Measurements from ENCODE around the gene TNFRSF8. TPM values are rescaled to one million over a fixed set of nuclear protein-coding genes. Genes with fewer than 3 reads are reported as not detected.

Gene TNFRSF8
- total RNA-seq, 4 donors from 2014 or later: not detected

DNA sequence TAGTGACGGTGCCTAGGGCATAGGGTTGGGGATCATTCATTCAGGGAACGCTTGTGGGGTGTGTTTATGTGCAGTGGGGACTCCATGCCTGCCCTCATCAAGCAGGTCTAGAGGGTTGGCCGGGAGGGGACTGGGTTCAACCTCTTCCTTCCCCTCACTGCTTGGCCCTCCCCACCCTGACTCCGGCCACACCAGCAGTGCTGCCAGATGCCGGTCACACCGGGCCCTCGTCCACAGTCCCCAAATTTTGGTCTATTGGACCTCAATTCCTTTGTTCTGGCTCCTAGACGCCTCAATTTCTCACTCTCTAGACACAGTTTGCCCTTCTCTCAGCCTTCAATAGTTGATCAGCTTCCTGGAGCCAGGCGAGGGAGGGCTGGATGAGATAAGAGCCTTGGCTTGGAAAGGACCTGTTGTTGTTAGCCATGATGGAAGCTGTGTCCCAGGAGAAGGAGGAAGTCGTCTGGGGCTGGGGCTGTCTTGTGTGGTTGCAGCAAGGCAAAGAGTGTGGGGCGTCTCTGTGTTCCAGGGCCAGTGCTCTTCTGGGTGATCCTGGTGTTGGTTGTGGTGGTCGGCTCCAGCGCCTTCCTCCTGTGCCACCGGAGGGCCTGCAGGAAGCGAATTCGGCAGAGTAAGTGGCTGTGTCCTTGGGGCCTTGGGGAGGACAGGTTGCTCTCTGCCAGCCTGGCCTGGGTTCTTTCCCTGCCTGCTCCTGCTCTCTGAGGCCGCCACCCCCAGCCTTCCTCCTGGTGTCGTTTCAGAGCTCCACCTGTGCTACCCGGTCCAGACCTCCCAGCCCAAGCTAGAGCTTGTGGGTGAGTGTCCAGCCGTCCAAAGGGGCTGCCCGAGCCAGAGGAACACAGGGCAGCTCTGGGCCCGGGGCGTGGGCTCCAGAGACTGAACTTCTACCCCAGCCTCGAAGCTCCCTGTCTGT, 62.6 kb downstream of the TNFRSF8 start:
- Histone ChIP-seq H3K4me3 (replicated peaks in 1 of 3) (no peak overlapping the region), H3K36me3 (no peaks in the 10 kb centered on the region), H3K27ac (peak overlapping the region in 1 of 3 donors; percentile 2), H3K27me3 (no peaks in the 10 kb centered on the region), H3K4me1 (peaks cover 13% of the 10 kb centered on the region in 2 donors), H3K9me3 (no peaks in the 10 kb centered on the region)
- intact Hi-C loops (cut with DNase I): loop anchor here (2.0 to 10.0 kb wide), 2 partner anchors 83 to 539 kb away; no protein-coding TSS in a partner anchor
- no peak for DNase-seq
- whole genome bisulfite sequencing, 2 donors: 69 to 86% methylated on average over 18 to 24 of the region's 24 CpGs
- TF ChIP-seq POLR2A (IDR thresholded peaks at IDR 0.05): no peak
- TF ChIP-seq, protein P1, sequence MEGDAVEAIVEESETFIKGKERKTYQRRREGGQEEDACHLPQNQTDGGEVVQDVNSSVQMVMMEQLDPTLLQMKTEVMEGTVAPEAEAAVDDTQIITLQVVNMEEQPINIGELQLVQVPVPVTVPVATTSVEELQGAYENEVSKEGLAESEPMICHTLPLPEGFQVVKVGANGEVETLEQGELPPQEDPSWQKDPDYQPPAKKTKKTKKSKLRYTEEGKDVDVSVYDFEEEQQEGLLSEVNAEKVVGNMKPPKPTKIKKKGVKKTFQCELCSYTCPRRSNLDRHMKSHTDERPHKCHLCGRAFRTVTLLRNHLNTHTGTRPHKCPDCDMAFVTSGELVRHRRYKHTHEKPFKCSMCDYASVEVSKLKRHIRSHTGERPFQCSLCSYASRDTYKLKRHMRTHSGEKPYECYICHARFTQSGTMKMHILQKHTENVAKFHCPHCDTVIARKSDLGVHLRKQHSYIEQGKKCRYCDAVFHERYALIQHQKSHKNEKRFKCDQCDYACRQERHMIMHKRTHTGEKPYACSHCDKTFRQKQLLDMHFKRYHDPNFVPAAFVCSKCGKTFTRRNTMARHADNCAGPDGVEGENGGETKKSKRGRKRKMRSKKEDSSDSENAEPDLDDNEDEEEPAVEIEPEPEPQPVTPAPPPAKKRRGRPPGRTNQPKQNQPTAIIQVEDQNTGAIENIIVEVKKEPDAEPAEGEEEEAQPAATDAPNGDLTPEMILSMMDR (IDR thresholded peaks at IDR 0.05): no peak

DNA sequence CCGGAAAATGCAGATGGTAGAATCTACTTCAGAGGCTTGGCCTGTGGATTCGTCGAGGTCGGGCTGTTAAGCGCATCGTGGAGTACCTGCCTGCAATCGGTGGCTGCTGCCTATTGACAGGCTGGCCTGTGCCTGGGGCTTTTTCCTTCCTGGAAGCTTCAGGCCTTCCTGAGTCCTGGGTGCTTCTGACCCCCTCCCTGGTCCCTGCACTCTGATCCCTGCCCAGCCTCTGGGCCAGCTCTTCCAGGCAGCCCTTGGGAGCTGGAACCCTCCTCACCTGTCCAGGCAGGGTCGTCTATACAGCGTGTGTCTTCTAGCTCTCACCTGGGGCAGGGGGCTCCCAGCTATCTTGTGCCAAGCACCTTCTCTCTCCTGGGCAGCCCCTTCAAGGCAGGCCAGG, 63.7 kb downstream of the TNFRSF8 start:
- WGBS, 2 donors: 96 to 98% methylated on average over 9 of the region's 9 CpGs
- Histone ChIP-seq H3K27me3 (no peaks in the 10 kb centered on the region), H3K27ac (no peak overlapping the region), H3K4me3 (replicated peaks in 1 of 3) (no peak overlapping the region), H3K9me3 (no peaks in the 10 kb centered on the region), H3K36me3 (no peaks in the 10 kb centered on the region), H3K4me1 (peaks cover 13 to 17% of the 10 kb centered on the region in 2 donors)
- intact Hi-C loops (cut with DNase I): loop anchor here (10.0 kb wide), 1 partner anchor 538 kb away; no protein-coding TSS in a partner anchor
- TF ChIP-seq, protein P1 (IDR thresholded peaks at IDR 0.05): no peak
- no peak for TF ChIP-seq POLR2A (IDR thresholded peaks at IDR 0.05)
- DNase-seq: no peak

DNA sequence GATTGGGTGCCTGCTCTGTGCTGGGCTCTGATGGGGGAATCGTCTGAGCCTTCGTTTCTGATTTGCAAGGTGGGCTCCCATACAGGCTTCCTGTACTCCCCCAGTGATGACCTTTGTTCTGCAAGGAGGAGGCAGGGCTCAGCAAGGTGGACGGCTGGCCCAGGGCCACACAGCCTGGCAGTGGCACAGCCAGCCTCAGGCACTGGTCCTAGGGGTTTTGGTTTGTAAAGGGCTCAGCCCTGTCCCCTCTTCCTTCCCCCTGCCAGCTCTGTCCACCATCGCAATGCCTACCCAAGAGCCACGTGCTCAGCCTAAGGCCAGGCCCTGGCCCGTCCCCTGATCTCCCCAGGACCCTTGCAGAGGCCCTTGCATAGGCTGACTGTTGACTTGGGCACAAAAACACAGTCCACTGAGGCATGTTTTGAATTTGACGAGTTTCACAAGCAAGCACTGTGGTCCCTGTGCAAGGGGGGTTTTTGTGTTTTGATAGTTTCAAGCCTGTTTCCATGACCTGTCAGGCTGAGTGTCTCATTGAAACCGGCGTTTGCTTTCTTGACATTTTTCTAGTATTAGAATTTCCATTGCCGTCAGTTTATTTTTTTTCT, 64.2 kb downstream of the TNFRSF8 start:
- DNase-seq: no peak
- H3K36me3 ChIP-seq: no peaks in the 10 kb centered on the region
- H3K4me1 ChIP-seq: peaks cover 13 to 22% of the 10 kb centered on the region in 2 donors
- H3K4me3 ChIP-seq (replicated peaks in 1 of 3): no peak overlapping the region
- H3K27me3 ChIP-seq: no peaks in the 10 kb centered on the region
- WGBS, 2 donors: 90 to 93% methylated on average over 8 to 10 of the region's 10 CpGs
- no peak for TF ChIP-seq POLR2A (IDR thresholded peaks at IDR 0.05)
- TF ChIP-seq, protein P1 (IDR thresholded peaks at IDR 0.05): no peak
- H3K27ac ChIP-seq: peak overlapping the region in 1 of 3 donors; percentile 69
- H3K9me3 ChIP-seq: no peaks in the 10 kb centered on the region
- intact Hi-C loops (cut with DNase I): loop anchor here (10.0 kb wide), 1 partner anchor 537 kb away; no protein-coding TSS in a partner anchor

DNA sequence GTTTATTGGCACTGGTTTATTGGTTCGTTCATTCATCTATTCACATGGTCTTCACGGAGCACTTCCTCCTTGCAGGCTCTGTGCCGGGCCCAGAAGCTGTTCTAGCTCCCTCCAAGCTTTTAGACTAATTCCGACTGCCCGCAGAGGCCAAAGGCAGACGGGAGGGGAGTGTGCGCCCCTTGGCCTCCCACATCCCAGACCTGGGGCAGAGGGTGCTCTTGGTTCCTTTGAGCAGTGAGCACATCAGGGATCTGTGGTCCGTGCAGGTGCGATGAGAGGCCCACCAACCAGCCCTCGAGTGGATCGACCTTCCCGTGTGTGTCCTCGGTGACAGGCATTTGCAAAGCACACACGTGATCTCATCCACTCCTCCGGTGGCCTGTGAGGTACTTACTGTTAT, 65.0 kb downstream of the TNFRSF8 start:
- TF ChIP-seq, protein P1 (IDR thresholded peaks at IDR 0.05): no peak
- no peak for TF ChIP-seq POLR2A (IDR thresholded peaks at IDR 0.05)
- intact Hi-C loops (cut with DNase I): loop anchor here (10.0 kb wide), 1 partner anchor 537 kb away; no protein-coding TSS in a partner anchor

More for the DNA sequence above, 65.0 kb downstream of the TNFRSF8 start:
- no peak for DNase-seq
- Histone ChIP-seq H3K27me3 (no peaks in the 10 kb centered on the region), H3K27ac (peak overlapping the region in 1 of 3 donors; percentile 69), H3K4me3 (replicated peaks in 1 of 3) (no peak overlapping the region), H3K36me3 (no peaks in the 10 kb centered on the region), H3K4me1 (peaks cover 19 to 29% of the 10 kb centered on the region in 2 donors), H3K9me3 (no peaks in the 10 kb centered on the region)
- WGBS, 2 donors: 86 to 91% methylated on average over 15 of the region's 15 CpGs

All from thyroid gland (tissue), 4 donors.